ENCODE measurements around the gene OMP. TPM values are rescaled to one million over a fixed set of nuclear protein-coding genes. Genes with fewer than 3 reads are reported as not detected.

The OMP gene
- total and polyA plus RNA-seq, 2 of the 13 experiments (the other 11 are each of a cell fraction or from before 2014, with no cell fraction given), result not detected

GRCh38 chr11:77106321-77106720 lies 3.7 kb downstream of the OMP start:
- ChIA-PET POLR2A (interaction anchor here (1.3 to 1.9 kb wide), 2 partner anchors 10 to 20 kb away, joined by 3 to 8 read pairs; no protein-coding TSS in a partner anchor), CTCF (ENCODE audit: low intra/inter-chr PET ratio, low total read pairs) (no interaction called here)
- Histone ChIP-seq H3K4me3 (replicated peaks in 1 of 3; ENCODE audit: insufficient read depth in 1 of 3, low read depth in 2 of 3, low read length in 3 of 3) (no peak overlapping the region), H3K4me1 (ENCODE audit: insufficient read depth, low read length) (peaks cover 33% of the 10 kb centered on the region), H2AFZ (ENCODE audit: low read length) (no peak overlapping the region), H3K36me3 (replicated peaks in 1 of 2; ENCODE audit: control insufficient read depth in 1 of 2, insufficient read depth in 2 of 2, low read length in 2 of 2) (no peaks in the 10 kb centered on the region), H3K27me3 (ENCODE audit: control insufficient read depth in 1 of 2, insufficient read depth in 2 of 2, low read length in 2 of 2) (peaks cover 0 to 2% of the 10 kb centered on the region in 2 experiments; a peak in 2 of 5 replicates), H3K27ac (ENCODE audit: extremely low read length, insufficient read depth, low read length) (no peak overlapping the region), H3K9ac (ENCODE audit: insufficient read depth, low read depth, low read length) (no peak overlapping the region), H3K4me2 (ENCODE audit: low read depth, low read length) (no peak overlapping the region), H4K20me1 (ENCODE audit: insufficient read depth, low read length) (no peaks in the 10 kb centered on the region), H3K79me2 (ENCODE audit: insufficient read depth, low read length) (no peaks in the 10 kb centered on the region), H3K9me3 (ENCODE audit: low read length) (no peaks in the 10 kb centered on the region)
- in situ Hi-C loops (cut with HindIII; ENCODE audit: extremely low pct_ligation_motif_present, low pct_unique_long_range_greater_than_20kb) (no loop called here), intact Hi-C loops (cut with micrococcal nuclease; ENCODE audit: unreplicated experiment) (no loop called here)
- DNase-seq (ENCODE audit: low spot score), result no peak
- no peak for FAIRE-seq
- ATAC-seq, result no peak
- TF ChIP-seq ZSCAN20 (CRISPR knock-in tag; IDR thresholded peaks at IDR 0.05; ENCODE audit: borderline replicate concordance), result no peak
- no peak for TF ChIP-seq SNAPC2 (CRISPR knock-in tag; IDR thresholded peaks at IDR 0.05)
- TF ChIP-seq FOXP4 (CRISPR knock-in tag; IDR thresholded peaks at IDR 0.05), result no peak
- no peak for TF ChIP-seq RARA (CRISPR knock-in tag; IDR thresholded peaks at IDR 0.05)
- no peak for TF ChIP-seq MTA1 (CRISPR knock-in tag; IDR thresholded peaks at IDR 0.05; ENCODE audit: borderline replicate concordance)
- TF ChIP-seq, protein P1, sequence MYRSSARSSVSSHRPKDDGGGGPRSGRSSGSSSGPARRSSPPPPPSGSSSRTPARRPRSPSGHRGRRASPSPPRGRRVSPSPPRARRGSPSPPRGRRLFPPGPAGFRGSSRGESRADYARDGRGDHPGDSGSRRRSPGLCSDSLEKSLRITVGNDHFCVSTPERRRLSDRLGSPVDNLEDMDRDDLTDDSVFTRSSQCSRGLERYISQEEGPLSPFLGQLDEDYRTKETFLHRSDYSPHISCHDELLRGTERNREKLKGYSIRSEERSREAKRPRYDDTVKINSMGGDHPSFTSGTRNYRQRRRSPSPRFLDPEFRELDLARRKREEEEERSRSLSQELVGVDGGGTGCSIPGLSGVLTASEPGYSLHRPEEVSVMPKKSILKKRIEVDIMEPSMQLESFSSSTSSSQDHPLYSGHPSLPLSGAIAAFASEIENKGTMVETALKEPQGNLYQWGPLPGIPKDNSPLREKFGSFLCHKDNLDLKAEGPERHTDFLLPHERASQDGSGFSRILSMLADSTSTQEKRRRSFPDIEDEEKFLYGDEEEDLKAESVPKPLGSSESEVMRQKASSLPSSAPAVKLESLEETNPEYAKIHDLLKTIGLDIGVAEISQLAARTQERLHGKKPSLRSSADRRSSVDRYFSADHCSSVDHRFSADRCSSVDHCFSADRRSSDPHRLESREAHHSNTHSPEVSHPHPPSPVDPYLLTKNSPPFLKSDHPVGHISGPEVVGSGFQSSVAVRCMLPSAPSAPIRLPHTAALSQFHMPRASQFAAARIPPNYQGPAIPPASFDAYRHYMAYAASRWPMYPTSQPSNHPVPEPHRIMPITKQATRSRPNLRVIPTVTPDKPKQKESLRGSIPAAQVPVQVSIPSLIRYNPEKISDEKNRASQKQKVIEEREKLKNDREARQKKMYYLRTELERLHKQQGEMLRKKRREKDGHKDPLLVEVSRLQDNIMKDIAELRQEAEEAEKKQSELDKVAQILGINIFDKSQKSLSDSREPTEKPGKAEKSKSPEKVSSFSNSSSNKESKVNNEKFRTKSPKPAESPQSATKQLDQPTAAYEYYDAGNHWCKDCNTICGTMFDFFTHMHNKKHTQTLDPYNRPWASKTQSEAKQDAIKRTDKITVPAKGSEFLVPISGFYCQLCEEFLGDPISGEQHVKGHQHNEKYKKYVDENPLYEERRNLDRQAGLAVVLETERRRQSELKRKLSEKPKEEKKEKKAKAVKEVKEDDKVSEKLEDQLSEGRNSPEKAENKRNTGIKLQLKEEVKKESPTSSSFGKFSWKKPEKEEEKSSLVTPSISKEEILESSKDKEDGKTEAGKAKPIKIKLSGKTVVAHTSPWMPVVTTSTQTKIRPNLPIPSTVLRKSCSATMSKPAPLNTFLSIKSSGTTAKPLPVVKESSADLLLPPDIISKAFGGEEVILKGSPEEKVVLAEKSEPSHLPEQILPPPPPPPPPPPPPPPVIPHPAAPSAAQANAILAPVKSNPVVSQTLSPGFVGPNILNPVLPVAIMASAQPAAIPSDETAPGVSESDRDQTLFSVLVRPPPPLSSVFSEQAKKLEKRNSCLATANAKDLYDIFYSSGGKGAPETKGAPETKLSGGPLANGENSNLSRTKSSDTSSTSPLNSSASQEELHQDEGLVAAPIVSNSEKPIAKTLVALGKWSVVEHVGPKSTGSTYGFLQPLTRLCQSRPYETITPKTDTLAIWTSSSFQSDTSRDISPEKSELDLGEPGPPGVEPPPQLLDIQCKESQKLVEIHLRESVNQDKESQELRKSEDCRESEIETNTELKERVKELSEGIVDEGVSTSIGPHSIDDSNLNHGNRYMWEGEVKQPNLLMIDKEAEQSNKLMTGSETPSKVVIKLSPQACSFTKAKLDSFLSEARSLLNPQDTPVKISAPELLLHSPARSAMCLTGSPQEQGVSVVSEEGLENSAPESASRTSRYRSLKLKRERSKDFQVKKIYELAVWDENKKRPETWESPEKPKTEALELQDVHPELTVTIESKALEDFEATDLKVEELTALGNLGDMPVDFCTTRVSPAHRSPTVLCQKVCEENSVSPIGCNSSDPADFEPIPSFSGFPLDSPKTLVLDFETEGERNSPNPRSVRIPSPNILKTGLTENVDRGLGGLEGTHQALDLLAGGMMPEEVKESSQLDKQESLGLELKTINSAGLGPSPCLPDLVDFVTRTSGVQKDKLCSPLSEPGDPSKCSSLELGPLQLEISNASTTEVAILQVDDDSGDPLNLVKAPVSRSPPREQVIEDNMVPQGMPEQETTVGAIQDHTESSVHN (CRISPR knock-in tag; IDR thresholded peaks at IDR 0.05), result no peak
- no peak for TF ChIP-seq PITX1 (CRISPR knock-in tag; IDR thresholded peaks at IDR 0.05)
- no peak for TF ChIP-seq AGO2 (optimal IDR thresholded peaks at IDR 0.05; ENCODE audit: low read depth, low read length)
- TF ChIP-seq SRSF1 (optimal IDR thresholded peaks at IDR 0.05; ENCODE audit: low read depth, low read length), result no peak
- TF ChIP-seq RFX1 (IDR thresholded peaks at IDR 0.05), result no peak
- no peak for TF ChIP-seq ZNF274 (CRISPR knock-in tag; IDR thresholded peaks at IDR 0.05)
- TF ChIP-seq SSRP1 (CRISPR knock-in tag; IDR thresholded peaks at IDR 0.05), result no peak
- TF ChIP-seq MTA3 (CRISPR knock-in tag; IDR thresholded peaks at IDR 0.05), result no peak
- no peak for TF ChIP-seq IKZF1 (IDR thresholded peaks at IDR 0.05)
- no peak for TF ChIP-seq SIN3A (IDR thresholded peaks at IDR 0.05; ENCODE audit: borderline replicate concordance, low read depth, low read length)
- 34% methylated on average over 4 of the region's 7 CpGs for WGBS (ENCODE audit: low lambda C conversion rate)
- no TSS peak for BruUV-seq (replicated peaks)

All from HepG2 (cell line).